ENCODE data around the gene COL10A1.

COL10A1 gene

DNA sequence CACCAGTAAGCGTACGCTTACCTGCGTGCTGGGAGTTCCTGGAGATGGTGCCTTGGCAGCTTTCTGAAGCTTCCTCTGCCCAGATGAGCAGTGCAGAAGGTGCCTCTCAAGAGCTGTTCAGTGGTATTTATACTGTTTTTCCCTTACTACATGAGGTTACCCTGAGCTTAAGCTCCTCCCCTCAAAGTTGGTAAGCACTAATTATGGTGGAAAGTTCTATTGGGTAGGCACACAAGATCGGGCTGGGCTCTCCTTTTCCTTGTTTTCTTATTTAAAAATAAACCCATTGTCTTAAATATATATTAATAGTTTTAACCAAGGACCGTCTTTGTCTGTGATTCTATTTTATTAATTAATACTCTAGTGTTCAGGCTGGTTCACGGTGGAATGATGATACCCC is at the start of gene COL10A1:
TSS of gene COL10A1 (minus strand) at position 101 of the 400 bp plus-strand sequence. CDS start 640 bp downstream, outside the sequence.
- DNase-seq (ENCODE audit: low read depth, low spot score): no peak

DNA sequence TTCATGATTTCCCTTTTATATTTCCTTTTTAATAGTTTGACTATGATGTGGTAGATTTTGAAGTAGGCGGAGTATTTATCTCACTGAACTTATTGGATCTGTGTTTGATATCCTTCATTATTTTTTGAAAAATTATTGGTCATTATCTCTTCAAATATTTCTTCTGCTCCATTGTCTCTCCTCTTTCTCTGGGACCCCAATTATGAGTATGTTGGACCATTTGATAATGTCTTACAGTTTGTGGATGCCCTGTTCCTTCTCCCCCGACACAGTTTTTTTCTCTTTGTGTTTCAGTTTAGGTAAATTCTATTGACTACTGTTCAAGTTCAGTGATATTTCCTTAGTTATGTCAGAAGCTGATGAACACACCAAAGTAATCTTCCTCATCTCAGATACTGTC is 49.4 kb upstream of the COL10A1 start:
- DNase-seq (ENCODE audit: low read depth, low spot score): no peak

DNA sequence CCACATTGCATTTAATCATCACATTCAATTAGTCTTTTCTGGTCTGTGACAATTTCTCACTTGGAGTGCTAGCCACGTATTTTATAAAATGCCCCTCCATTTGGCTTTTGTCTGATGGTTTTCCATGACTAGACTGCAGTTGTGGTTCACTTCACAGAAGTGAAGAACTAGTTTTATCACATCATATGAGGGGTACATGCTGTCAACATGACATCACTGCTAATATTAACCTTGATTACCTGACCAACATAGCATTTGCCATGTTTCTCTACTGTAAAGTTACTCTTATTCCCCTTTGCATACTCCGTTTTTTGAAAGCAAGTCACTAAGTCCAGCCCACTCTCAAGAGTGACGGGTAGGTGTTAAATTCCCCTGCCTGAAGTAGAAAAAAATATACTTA is 48.0 kb upstream of the COL10A1 start:
- DNase-seq (ENCODE audit: low read depth, low spot score): no peak

DNA sequence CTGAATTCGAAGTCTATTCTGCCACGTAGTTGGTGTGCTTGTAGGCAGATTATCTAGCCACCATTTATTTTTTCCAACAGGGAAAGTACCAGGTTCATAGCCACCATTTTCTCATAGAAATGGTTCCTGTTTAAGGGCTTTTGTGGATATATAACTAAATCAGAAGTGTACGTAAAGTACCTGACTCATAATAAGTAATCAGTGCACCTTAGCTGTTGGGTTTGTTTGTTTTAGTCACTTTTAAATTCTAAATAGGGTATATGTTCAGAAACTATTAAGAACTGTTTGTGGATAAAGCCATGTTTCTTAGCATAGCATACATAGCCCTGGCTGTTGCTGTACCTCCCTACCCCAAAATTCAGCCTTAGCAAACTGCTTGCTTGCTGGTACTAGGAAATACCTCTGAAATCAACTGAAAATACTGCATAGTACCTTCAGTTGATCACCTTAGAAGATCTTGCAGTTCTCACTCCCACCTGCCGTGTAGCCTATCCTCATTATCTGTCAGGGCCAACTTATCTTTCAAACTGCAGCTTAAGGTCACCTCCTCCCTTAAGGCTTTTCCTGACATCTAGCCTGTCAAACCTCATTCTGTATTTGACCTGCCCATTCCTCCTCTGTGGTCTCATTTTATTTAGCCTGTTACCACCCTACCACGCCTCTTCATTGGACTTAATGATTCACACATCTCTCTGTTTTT is 44.6 kb upstream of the COL10A1 start:
- no peak for DNase-seq (ENCODE audit: low read depth, low spot score)

DNA sequence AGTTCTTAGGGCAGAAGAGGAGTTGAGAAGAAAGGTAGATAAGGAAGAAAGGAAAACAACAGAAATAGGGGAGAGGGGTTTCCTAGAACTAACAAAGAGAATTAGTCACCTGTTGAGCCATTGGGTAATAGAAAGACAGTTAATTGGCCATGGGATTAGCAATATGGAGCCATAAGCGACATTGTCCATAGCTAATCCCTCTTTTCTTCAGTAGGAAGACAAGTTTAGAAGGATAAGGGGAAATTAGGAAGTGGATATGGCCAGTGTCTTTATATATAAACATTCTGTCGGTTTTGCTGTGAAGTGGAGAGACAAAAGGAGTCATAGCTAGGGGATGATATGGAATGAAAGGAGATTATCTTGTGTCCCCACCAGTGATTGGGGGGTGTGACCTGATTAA is 43.9 kb upstream of the COL10A1 start:
- DNase-seq (ENCODE audit: low read depth, low spot score): no peak

DNA sequence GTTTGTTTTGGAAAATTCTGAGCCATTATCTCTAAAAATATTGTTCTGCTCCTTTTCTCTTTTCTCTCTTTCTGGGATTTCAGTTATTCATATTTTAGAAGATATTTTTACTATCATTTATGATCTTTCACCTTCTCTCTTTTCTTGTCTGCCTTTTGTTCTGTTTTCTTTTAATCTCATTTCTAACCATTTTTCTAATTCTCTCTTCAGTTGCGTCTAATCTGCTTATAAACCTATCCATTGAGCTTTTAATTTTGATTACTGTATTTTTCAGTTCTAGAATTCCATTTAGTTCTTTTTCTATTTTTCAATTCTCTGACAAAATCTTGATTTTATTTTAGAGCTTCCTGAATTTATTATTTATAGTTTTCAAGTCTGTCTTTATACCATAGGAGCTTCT is 42.2 kb upstream of the COL10A1 start:
- no peak for DNase-seq (ENCODE audit: low read depth, low spot score)

DNA sequence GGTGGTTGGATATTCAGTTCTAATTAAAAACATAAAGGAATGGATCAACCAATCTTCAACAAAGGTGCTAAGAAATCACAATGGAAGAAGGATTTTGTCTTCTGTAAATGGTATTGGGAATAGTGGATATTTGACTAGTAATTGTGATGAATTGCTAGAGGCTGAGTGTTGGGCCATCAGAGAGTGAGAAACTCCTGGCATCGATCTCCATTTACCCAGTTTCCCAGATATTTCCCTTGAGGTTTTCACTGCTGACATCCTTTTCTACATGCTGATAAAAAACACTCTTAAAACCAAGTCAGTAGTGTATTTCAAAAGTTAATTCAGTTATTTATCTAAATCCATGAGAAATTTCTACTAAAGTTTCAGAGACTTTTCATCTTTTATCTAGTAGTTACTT is 40.4 kb upstream of the COL10A1 start:
- DNase-seq (ENCODE audit: low read depth, low spot score): no peak

DNA sequence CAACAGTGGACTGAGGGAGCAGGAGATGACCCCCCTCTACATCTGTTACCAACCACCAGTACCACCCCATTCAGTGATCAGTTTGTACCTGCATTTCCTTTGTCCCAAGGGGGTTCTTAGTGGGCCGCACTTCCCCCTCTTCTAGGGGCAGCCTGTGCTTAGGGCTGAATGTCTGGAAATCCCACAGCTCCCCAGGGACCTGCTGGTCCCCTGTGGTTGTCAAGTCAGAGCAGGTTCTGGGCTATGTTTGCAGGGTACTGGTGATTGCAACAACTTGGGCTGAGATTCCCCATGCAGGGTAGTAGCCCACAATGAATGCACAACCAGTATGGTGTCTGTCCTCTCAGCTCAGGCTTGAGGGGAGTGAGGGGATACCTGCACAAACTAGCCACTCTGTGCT is 39.7 kb upstream of the COL10A1 start:
- no peak for DNase-seq (ENCODE audit: low read depth, low spot score)

DNA sequence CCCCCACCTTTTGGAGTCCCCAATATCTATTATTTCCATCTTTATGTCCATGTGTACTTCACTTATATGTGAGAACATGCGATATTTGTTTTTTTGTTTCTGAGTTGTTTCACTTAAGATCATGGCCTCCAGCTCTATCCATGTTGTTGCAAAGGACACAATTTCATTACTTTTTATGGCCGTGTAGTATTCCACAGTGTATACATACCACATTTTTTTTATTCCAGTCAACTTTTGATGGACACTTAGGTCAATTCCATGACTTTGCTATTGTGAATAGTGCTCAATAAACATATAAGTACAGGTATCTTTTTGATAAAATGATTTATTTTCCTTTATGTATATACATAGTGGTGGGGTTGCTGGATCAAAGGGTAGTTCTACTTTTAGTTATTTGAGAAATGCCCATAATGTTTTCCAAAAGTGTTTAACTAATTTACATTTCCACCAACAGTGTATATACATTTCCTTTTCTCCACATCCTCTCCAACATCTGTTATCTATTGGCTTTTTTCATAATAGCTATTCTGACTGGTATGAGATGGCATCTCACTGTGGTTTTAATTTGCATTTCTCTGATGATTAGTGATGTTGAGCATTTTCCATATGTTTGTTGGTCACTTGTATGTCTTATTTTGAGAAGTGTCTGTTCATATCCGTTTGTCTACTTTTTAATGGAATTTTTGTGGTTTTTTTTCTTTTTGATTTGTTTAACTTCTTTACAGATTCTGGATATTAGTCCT is 34.0 kb upstream of the COL10A1 start:
- no peak for DNase-seq (ENCODE audit: low read depth, low spot score)

DNA sequence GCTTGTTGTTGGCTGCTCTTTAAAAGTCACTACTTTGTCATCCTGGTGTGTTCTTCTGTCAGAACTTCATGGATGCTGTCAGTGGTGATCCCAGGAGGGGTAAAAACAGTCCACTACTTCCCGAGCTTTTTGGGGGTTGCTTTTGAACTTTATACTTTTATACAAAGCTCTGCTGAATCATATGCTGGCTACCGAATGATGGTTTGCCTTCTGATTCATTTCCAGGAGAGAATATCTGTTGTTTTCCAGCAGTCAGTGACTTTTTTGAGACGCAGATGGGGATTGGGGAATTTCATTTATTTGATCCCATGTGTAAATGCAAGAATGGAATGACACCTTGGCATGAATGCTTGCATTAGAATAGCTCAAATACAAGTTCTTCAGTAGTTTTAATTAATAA is 32.7 kb upstream of the COL10A1 start:
- DNase-seq (ENCODE audit: low read depth, low spot score): no peak

DNA sequence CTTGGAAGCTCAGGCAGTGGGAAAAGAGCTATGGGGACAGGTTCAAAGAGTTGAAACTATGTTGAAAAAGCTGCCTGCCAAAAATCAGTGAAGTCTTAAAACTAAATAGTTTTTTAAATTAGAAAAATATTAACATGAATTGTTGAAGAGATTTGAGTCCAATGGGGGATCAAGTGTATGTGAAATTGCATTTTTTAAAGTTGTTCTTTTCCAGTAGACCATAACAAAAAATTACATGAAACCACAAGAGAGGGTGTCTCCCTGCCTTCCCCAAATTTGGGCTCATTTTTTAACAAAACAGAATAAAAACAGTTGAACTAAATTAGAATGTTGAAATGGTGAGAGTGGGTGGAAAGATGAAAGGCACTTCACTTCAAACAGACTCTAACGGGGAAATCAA is 31.5 kb upstream of the COL10A1 start:
- no peak for DNase-seq (ENCODE audit: low read depth, low spot score)

DNA sequence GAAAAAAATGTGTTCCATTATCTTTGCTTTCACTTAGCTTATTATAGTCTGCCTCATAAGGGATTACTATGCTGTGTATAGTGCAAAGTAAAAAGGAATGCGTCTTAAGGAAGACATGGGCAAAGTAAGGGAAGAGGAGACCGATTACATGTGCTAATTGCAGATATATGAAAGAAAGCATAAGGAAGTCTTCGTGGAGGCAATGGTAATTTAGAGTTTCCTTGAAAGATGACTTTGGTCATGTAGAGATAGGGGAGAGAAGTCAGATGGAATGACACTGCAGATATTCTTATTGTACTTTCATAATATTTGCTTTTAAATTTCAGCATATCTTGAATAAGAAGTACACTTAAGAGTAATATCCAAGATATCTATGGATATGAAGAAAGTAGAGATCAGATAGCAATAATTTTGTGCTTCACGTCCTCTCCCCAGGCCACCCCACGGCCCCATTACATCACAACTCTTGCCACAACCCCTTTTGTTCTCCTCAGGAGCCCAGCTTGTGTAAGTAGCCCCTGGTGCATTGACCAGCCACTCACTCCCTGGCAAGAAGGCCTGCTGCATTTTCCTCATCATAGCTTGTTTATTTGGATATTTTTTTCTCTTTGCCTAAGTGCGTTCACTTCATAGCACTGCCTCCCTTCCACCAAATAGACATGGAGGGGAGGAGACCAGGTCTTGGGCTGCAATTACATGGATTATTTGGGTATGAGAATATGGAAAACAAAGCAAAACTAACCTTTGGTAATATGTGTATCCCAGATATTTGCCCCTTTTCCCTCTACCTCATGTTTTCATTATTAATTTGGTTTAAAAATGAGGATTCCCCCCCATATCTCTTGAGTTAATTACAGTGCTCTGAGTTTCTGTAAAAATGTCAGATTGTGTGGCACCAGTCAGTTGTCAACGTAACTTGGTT is 30.7 kb upstream of the COL10A1 start:
- no peak for DNase-seq (ENCODE audit: low read depth, low spot score)

DNA sequence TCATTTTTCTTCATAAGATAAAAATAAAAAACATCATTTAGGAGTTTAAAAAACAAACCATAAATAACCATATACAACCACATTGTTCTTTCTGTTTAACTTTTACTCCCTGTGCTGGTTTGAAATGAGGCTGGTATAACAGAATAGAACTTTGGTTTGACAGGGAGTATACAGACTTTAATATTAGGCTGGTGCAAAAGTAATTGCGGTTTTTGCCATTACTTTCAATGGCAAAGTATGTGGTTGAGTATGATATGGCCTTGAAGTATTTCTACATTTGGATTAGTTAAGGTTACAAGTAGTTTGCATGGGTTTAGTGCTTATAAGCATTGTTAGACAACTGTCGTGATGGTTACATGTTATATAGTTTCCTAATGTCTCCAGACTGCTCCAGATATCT is 29.0 kb upstream of the COL10A1 start:
- no peak for DNase-seq (ENCODE audit: low read depth, low spot score)

DNA sequence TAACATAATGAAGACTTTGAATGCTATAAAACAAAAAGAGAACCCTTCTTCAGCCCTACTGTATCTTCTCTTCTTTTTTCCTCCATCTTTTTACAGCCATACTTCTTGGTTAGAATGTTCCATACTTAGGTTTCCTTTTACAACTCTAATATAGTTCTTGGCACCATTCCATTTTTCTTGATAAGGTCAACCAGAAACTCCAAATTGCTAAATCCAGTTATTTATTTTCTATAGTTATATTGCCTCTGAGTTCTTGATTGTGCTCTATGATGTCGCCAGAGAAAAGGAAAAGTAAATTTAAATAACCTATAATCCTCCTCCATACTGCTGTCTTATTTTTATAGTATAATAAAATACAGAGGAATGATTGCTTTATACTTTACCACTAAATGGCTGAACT is 26.7 kb upstream of the COL10A1 start:
- DNase-seq (ENCODE audit: low read depth, low spot score): no peak

DNA sequence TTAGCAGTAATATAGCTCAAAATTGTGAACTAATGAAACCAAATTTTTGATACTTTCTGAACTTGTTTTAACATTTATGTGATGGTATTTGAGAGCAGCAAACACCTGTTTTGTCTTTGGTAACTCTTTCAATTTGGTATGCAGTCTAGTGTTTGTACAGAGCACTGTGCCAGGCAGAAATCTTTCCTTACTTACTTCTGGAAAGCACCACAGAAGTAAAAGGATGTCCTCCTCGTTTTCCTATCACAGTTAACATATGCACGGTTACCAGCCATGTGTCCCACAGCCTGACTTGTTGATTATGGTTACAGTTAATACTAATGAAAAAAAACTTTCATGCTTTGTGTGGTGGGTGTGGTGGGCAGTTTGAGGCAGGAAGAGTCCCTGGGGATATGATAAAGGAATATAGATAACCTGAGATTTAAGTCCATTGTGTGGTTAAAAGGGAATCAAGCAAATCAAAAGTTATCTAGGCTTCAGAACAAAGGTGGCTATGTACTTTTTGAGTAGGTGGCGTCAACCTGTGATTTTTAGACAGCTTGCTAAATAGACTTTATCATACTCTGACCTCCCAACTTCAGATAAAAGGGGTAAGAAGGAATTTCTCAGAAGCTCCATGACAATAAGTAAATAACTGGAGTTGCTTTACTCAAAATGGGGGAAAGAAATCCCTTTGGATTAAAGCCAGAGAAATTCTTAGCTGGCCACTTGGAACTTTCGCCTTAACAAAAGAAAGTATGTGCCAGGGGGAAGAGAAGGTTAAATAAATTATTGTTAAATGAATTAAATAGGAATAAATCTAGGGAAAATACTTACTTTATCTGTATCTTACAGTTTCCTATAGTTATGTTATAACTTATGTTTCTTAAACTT is 20.1 kb upstream of the COL10A1 start:
- DNase-seq (ENCODE audit: low read depth, low spot score): no peak

DNA sequence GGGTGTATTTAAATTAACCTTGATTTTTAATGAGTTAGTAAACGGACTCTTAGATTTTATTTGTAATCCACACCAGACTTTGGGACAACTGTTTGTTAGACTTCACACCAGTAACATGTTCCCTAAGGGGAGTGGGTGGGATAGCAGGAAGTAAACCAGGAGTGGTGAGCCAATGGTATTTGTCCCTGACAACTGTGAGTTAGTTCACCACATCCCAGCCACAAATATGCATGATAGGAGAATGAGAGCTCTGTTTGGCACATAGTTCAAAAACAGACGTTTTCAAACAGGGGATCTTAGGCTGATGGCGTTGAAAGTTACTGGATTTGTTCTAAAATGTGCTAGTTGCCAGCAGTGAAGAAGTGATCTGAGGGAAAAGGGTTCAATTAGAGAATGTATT is 18.7 kb upstream of the COL10A1 start:
- DNase-seq (ENCODE audit: low read depth, low spot score): no peak

DNA sequence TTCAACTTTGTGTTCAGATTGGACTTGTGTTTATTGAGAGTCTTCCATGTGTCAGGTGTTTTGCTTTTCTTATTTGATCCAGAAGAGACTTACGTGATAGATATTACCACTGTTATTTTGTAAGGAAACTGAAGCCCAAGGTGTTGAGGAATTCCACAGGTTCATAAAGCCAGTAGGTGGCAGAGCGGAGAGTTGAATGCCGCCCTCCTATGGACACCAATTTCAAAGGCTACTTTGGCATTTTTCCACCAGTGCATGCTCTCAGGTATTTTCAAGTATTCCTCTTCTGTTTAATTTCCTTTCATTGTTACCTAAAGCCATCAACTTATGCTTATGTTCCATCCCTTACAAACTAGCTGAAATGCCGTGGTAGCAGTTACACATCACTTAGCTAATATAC is 14.0 kb upstream of the COL10A1 start:
- DNase-seq (ENCODE audit: low read depth, low spot score): no peak

DNA sequence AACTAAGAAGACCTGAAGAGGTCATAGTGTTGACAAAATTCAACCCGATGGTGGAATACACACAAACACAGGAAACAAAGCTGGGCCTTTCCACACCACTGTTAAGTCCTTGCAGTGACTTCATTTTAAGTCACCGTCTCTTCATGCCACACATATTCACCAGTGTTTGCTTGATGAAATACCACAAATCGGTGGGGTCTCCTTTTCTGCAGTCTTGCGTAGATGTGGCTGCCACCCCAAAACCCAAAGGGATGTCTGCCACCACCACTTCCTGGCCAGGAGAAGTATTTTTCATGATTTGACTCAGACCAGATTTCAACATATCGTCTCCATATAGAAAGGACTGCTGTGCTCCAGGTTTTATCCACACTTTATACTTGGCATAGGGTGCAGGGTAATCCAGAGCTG is 11.0 kb upstream of the COL10A1 start:
- DNase-seq (ENCODE audit: low read depth, low spot score): no peak

DNA sequence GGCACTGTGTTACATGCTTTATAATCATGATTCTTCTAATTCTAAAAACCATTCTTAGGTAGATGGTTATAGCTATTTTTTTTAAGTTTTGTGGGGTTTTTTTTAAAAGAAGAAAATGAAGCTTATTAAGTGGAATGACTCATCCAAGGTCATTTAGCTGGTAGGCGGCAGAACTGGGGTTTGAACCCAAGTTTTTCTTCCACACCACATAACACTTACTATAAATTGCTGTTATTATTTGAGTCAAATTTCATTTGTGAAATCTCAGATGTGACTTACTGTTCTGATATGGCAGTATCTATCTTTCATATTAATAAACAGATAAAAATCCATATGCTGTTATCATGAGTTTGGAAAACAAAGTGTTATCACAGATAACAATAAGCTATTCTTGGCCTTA is 10.4 kb upstream of the COL10A1 start:
- no peak for DNase-seq (ENCODE audit: low read depth, low spot score)

DNA sequence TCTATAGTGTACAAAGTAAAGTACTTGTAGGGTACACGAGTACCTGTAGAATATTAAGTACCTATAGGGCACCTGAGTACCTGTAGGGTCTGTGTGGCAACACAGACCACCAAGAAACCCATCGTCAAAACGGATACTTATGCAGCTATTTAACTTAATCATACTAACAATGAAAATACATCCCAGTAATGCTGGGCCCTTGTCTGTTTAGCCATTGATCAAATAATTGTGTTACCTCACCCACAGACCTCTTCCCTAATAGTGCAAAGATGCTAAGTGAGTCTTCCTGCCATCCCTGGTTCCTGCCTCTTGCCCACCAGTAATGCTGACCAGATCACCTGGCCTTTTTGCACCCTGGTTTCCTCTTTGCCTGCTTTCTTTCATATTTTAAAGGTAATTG is 7.5 kb upstream of the COL10A1 start:
- no peak for DNase-seq (ENCODE audit: low read depth, low spot score)

DNA sequence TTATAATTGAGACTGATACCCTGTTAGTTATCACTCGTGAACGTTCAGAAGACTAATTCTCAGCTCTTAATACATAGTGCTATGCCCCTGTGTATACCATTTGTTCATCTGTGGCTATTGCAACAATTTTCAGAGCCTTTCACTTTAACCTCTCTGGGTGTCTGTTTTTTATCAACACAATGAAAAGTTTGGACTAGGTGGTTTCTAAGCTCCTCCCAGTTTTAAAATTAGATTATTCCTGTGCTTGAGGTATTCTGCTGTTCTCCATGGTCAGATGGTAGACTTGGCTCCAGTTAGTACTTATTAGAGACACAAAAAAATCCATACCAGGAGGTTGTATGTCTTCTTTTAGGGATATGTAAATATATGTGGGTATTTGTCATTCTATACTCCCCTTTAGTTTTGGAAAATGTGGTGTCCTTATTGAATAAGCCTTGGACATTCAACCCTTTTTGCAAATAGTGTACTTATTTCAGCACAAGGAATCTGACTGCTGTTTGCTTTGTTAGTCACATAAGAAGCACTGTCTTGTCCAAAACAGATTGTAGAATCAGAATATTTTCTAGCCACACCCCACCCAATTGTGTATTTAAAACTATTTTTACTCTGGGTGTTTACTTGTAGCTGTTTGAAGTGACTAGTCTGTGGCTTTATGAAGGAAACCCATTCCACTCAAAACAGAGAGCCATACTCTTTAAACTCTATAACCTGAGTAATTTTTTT is 2.0 kb upstream of the COL10A1 start:
- no peak for DNase-seq (ENCODE audit: low read depth, low spot score)
